ENCODE measurements around the gene MEF2D. TPM values are rescaled to one million over a fixed set of nuclear protein-coding genes. Genes with fewer than 3 reads are reported as not detected.

Gene MEF2D
- total RNA-seq, 1 experiment from 2014 or later = 17.3 TPM

DNA sequence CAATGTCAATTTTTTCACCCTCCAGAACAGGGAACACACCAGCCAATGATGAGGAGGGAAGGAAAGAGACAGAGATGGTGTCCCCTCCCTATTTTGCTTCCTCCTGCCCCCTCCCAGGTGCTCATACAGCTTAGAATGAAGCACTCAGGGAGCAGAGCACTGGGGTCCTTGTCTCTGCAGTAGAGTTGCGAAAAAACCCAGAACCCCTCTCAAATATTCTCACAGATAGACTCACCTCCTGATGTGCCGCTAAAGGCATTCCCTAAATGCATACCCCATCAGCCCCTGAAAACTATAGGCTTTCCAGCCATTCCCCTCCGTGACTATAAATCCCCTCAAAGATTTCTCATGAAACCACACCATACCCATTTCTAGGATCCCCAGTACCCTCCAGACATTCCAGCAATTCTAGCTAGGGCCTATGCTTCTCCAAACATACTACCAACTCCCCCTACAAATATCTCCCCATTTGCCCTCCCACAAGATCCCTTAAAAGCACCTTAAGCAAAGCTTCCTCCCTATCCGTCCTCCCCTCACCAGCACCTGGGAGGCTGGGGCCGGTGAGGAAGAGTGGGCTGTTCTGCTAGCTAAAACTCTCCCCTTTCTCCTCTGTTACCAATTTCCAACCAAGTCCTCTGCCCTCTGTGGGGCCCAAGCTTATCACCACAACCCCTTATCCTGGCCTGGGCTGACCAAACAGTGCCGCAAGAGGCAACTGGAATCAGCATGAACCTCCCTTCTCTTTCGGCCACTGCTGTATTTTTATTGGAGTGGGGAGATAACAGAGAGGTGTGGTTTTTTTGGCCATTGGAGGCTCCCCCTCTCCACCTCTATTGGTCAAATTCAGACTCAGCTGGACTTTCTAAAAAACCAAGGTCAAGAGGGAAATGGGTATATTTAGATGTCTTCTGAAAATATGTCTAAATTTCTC, 76.9 kb downstream of the MEF2D start:
- no peaks in the 10 kb centered on the region for H3K9me3 ChIP-seq (ENCODE audit: low read length)
- no peak overlapping the region for H3K4me3 ChIP-seq (ENCODE audit: low read length)
- BruUV-seq (replicated peaks) = no TSS peak
- no peak overlapping the region for H3K27ac ChIP-seq (ENCODE audit: low read length)
- no peak overlapping the region for H3K4me2 ChIP-seq (ENCODE audit: low read length)
- intact Hi-C loops (cut with micrococcal nuclease) = no loop called here
- H3K9me2 ChIP-seq (replicated peaks; ENCODE audit: low read length) = no peaks in the 10 kb centered on the region
- peaks cover 66% of the 10 kb centered on the region for H3K27me3 ChIP-seq (ENCODE audit: low read length)
- DNase-seq (no peak), ATAC-seq (no peak)
- H3K4me1 ChIP-seq (ENCODE audit: insufficient read depth, low read length) = peaks cover 10% of the 10 kb centered on the region; the same call in 1 of the 2 replicates
- TF ChIP-seq EZH2 (IDR thresholded peaks at IDR 0.05; ENCODE audit: low read length, unreplicated experiment) (no peak), EZH2phosphoT487 (IDR thresholded peaks at IDR 0.05; ENCODE audit: borderline replicate concordance, low read length) (no peak), CTCF (conservative IDR thresholded peaks at IDR 0.05; ENCODE audit: low read depth, low read length) (no peak)
- no peaks in the 10 kb centered on the region for H3F3A ChIP-seq (ENCODE audit: low read length, unreplicated experiment)
- H2AFZ ChIP-seq (ENCODE audit: low read length) = no peak overlapping the region
- no peak overlapping the region for H3K9ac ChIP-seq (ENCODE audit: low read length)
- no peaks in the 10 kb centered on the region for H3K36me3 ChIP-seq (ENCODE audit: low read depth, low read length)
- H3K79me2 ChIP-seq (ENCODE audit: low read length) = no peaks in the 10 kb centered on the region
- POLR2A ChIA-PET (ENCODE audit: unreplicated experiment) = no interaction called here
- no peaks in the 10 kb centered on the region for H4K20me1 ChIP-seq (ENCODE audit: low read length)
- CTCF ChIA-PET = no interaction called here

GRCh38 chr1:156422602-156423091, 77.9 kb downstream of the MEF2D start:
- Histone ChIP-seq H3K4me1 (ENCODE audit: insufficient read depth, low read length) (peaks cover 10% of the 10 kb centered on the region; the same call in 1 of the 2 replicates), H3K9me2 (replicated peaks; ENCODE audit: low read length) (no peaks in the 10 kb centered on the region), H3K27me3 (ENCODE audit: low read length) (peaks cover 56% of the 10 kb centered on the region), H3K4me3 (ENCODE audit: low read length) (no peak overlapping the region), H3K36me3 (ENCODE audit: low read depth, low read length) (no peaks in the 10 kb centered on the region), H3K9ac (ENCODE audit: low read length) (no peak overlapping the region), H3K79me2 (ENCODE audit: low read length) (no peaks in the 10 kb centered on the region), H3K9me3 (ENCODE audit: low read length) (no peaks in the 10 kb centered on the region), H3K27ac (ENCODE audit: low read length) (no peak overlapping the region), H4K20me1 (ENCODE audit: low read length) (no peaks in the 10 kb centered on the region), H3F3A (ENCODE audit: low read length, unreplicated experiment) (no peaks in the 10 kb centered on the region), H3K4me2 (ENCODE audit: low read length) (no peak overlapping the region), H2AFZ (ENCODE audit: low read length) (no peak overlapping the region)
- TF ChIP-seq EZH2 (IDR thresholded peaks at IDR 0.05; ENCODE audit: low read length, unreplicated experiment) = no peak
- no peak for TF ChIP-seq EZH2phosphoT487 (IDR thresholded peaks at IDR 0.05; ENCODE audit: borderline replicate concordance, low read length)
- no peak for TF ChIP-seq CTCF (conservative IDR thresholded peaks at IDR 0.05; ENCODE audit: low read depth, low read length)
- CTCF ChIA-PET = no interaction called here
- POLR2A ChIA-PET (ENCODE audit: unreplicated experiment) = no interaction called here
- BruUV-seq (replicated peaks) = no TSS peak
- ATAC-seq (peak; percentile 53; the same call in 1 of the 2 replicates), DNase-seq (peak; percentile 45)
- intact Hi-C loops (cut with micrococcal nuclease) = no loop called here
